H9 (cell line): ENCODE data around the gene MRAP. TPM values are rescaled to one million over a fixed set of nuclear protein-coding genes. Genes with fewer than 3 reads are reported as not detected.

ENCODE experiments used
- DNase-seq: peaks from one replicate; pipeline ENCODE4 v3.0.0-alpha.2; 2017
- H2AFZ ChIP-seq: one replicate; pipeline ENCODE4 v1.6.1; 2013; ENCODE audit warnings: mild to moderate bottlenecking, low read length, control low read depth, moderate library complexity
- H2AK5ac ChIP-seq: 2 replicates; pipeline ENCODE4 v1.6.1; 2013; ENCODE audit warnings: low read length, control low read depth, mixed read lengths; ENCODE audit not compliant: insufficient read length
- H2BK120ac ChIP-seq: one replicate; pipeline ENCODE4 v1.6.1; 2013; ENCODE audit warnings: low read depth, mild to moderate bottlenecking, low read length, control low read depth, inconsistent platforms; ENCODE audit not compliant: poor library complexity, severe bottlenecking
- H2BK12ac ChIP-seq: 2 replicates; pipeline ENCODE4 v1.6.1; 2013; ENCODE audit warnings: low read length, control low read depth, mixed read lengths, low read depth; ENCODE audit not compliant: insufficient read length
- H2BK15ac ChIP-seq: 2 replicates; pipeline ENCODE4 v1.6.1; 2013; ENCODE audit warnings: low read depth, low read length, control low read depth
- H2BK20ac ChIP-seq: one replicate; pipeline ENCODE4 v1.6.1; 2013; ENCODE audit warnings: low read depth, mild to moderate bottlenecking, low read length, control low read depth, inconsistent platforms; ENCODE audit not compliant: poor library complexity, severe bottlenecking
- H2BK5ac ChIP-seq: 2 replicates; pipeline ENCODE4 v1.6.1; 2013; ENCODE audit warnings: low read length, control low read depth, mixed read lengths; ENCODE audit not compliant: insufficient read length
- H3K14ac ChIP-seq: 2 replicates; pipeline ENCODE4 v1.6.1; 2013; ENCODE audit warnings: low read length, control low read depth; ENCODE audit not compliant: insufficient read depth
- H3K18ac ChIP-seq: 2 replicates; pipeline ENCODE4 v1.6.1; 2013; ENCODE audit warnings: low read depth, mild to moderate bottlenecking, mixed read lengths, low read length, control low read depth; ENCODE audit not compliant: insufficient read length
- H3K23ac ChIP-seq: 2 replicates; pipeline ENCODE4 v1.6.1; 2013; ENCODE audit warnings: low read length, control low read depth, mixed read lengths, low read depth; ENCODE audit not compliant: insufficient read length
- H3K23me2 ChIP-seq: 2 replicates; pipeline ENCODE4 v1.6.1; 2013; ENCODE audit warnings: low read depth, mild to moderate bottlenecking, mixed read lengths, low read length, control low read depth; ENCODE audit not compliant: insufficient read length, poor library complexity, severe bottlenecking
- H3K27ac ChIP-seq: 2 replicates; pipeline ENCODE4 v1.5.1; 2013; ENCODE audit warnings: low read length, control low read depth, mixed read lengths, low read depth; ENCODE audit not compliant: insufficient read length
- H3K27me3 ChIP-seq: 2 replicates; pipeline ENCODE4 v1.6.1; 2013; ENCODE audit warnings: low read length, control low read depth, inconsistent platforms; ENCODE audit not compliant: insufficient read depth
- H3K4ac ChIP-seq: 2 replicates; pipeline ENCODE4 v1.6.1; 2013; ENCODE audit warnings: low read depth, mild to moderate bottlenecking, control low read depth, inconsistent platforms, low read length, moderate library complexity
- H3K4me1 ChIP-seq: 2 replicates; pipeline ENCODE4 v1.6.1; 2013; ENCODE audit warnings: low read length, control low read depth, inconsistent platforms; ENCODE audit not compliant: insufficient read depth
- H3K4me2 ChIP-seq: 2 replicates; pipeline ENCODE4 v1.6.1; 2013; ENCODE audit warnings: low read length, control low read depth, mixed read lengths; ENCODE audit not compliant: insufficient read length, insufficient read depth
- H3K56ac ChIP-seq: 2 replicates; pipeline ENCODE4 v1.6.1; 2013; ENCODE audit warnings: low read depth, mild to moderate bottlenecking, mixed read lengths, low read length, control low read depth; ENCODE audit not compliant: insufficient read length
- H3K79me1 ChIP-seq: 2 replicates; pipeline ENCODE4 v1.6.1; 2013; ENCODE audit warnings: low read depth, mild to moderate bottlenecking, moderate library complexity, low read length, control low read depth, inconsistent platforms; ENCODE audit not compliant: insufficient read depth, poor library complexity, severe bottlenecking
- H3K79me2 ChIP-seq: 2 replicates; pipeline ENCODE4 v1.6.1; 2013; ENCODE audit warnings: low read length, control low read depth, inconsistent platforms; ENCODE audit not compliant: insufficient read depth
- H3K9ac ChIP-seq: 2 replicates; pipeline ENCODE4 v1.6.1; 2013; ENCODE audit warnings: low read length, control low read depth, mixed read lengths; ENCODE audit not compliant: insufficient read length; ENCODE audit errors: extremely low read depth
- H3K9me3 ChIP-seq: one replicate; pipeline ENCODE4 v1.6.1; 2013; ENCODE audit warnings: low read depth, low read length, inconsistent platforms; ENCODE audit not compliant: control insufficient read depth
- H3T11ph ChIP-seq: one replicate; pipeline ENCODE4 v1.6.1; 2013; ENCODE audit warnings: mild to moderate bottlenecking, low read length, control low read depth, inconsistent platforms
- H4K20me1 ChIP-seq: one replicate; pipeline ENCODE4 v1.6.1; 2013; ENCODE audit not compliant: control insufficient read depth, insufficient read length, insufficient read depth
- H4K5ac ChIP-seq: 2 replicates; pipeline ENCODE4 v1.6.1; 2013; ENCODE audit warnings: low read depth, mild to moderate bottlenecking, mixed read lengths, low read length, control low read depth; ENCODE audit not compliant: insufficient read length
- H4K8ac ChIP-seq: replicated peaks from 2 replicates; pipeline ENCODE4 v1.6.1; 2013; ENCODE audit warnings: low read length, control low read depth, mixed read lengths, low read depth; ENCODE audit not compliant: insufficient read length
- H4K91ac ChIP-seq: 2 replicates; pipeline ENCODE4 v1.6.1; 2013; ENCODE audit warnings: low read depth, mild to moderate bottlenecking, moderate library complexity, mixed read lengths, low read length, control low read depth; ENCODE audit not compliant: insufficient read length
- H3K27ac Mint-ChIP-seq, 3 experiments: 2 replicates in 2 of 3; 3 replicates in 1 of 3; pipeline ENCODE4 v1.8.0; 2020 to 2021; ENCODE audit warnings: mixed read lengths in 3 of 3, mild to moderate bottlenecking in 1 of 3, moderate library complexity in 1 of 3
- H3K27me3 Mint-ChIP-seq: 2 replicates; pipeline ENCODE4 v1.8.0; 2021; ENCODE audit warnings: low read depth, mild to moderate bottlenecking, moderate library complexity, mixed read lengths
- H3K36me3 Mint-ChIP-seq, 3 experiments: 2 replicates in 2 of 3; 3 replicates in 1 of 3; pipeline ENCODE4 v1.8.0; 2020 to 2021; ENCODE audit warnings: low read depth in 3 of 3, mixed read lengths in 3 of 3; ENCODE audit not compliant: insufficient read depth in 1 of 3
- H3K4me1 Mint-ChIP-seq, 2 experiments: 2 replicates each; pipeline ENCODE4 v1.8.0; 2020; ENCODE audit warnings: mixed read lengths in 2 of 2
- H3K4me3 Mint-ChIP-seq, 2 experiments: 2 replicates in 1 of 2; 3 replicates in 1 of 2; pipeline ENCODE4 v1.8.0; 2020 to 2021; ENCODE audit warnings: mild to moderate bottlenecking in 2 of 2, mixed read lengths in 2 of 2, moderate library complexity in 1 of 2
- H3K9me3 Mint-ChIP-seq, 2 experiments: 2 replicates in 1 of 2; 3 replicates in 1 of 2; pipeline ENCODE4 v1.8.0; 2020; ENCODE audit warnings: mild to moderate bottlenecking in 2 of 2, mixed read lengths in 2 of 2, moderate library complexity in 1 of 2
- CTCF ChIP-seq: fragments of 200-600 bp; sonication (generic); conservative IDR thresholded peaks from 3 replicates; pipeline ENCODE4 v1.8.0; 2021; ENCODE audit warnings: antibody characterized with exemption, mild to moderate bottlenecking
- WGBS: extraction: QIAGEN DNeasy Blood & Tissue Kit; methylation state at CpG from one replicate; pipeline ENCODE4 v1.1.7; 2013; ENCODE audit warnings: missing lambda C conversion rate, low lambda C conversion rate, mixed read lengths; ENCODE audit not compliant: insufficient read length; ENCODE audit errors: extremely low coverage; 5-methylcytosine and 5-hydroxymethylcytosine counted together
- total RNA-seq: library from RNA; stranded (reverse); gene quantifications from 2 replicates; pipeline ENCODE4 v1.2.1, GENCODE V29; 2021

MRAP gene
- total RNA-seq, 1 experiment from 2014 or later: not detected

- H3K79me2 ChIP-seq: no peaks in the 10 kb centered on the region
Observed at GRCh38 chr21:32319012-32319411, 20.4 kb downstream of the MRAP start.

More at GRCh38 chr21:32319012-32319411, 20.4 kb downstream of the MRAP start:
- H3K23me2 ChIP-seq: no peaks in the 10 kb centered on the region
- H2BK5ac ChIP-seq: no peak overlapping the region
- no peak overlapping the region for H3K4ac ChIP-seq
- Mint-ChIP-seq H3K27me3 (no peaks in the 10 kb centered on the region), H3K4me3 (no peak overlapping the region), H3K4me1 (no peaks in the 10 kb centered on the region), H3K9me3 (no peaks in the 10 kb centered on the region), H3K36me3 (peaks cover 36 to 94% (median 82%) of the 10 kb centered on the region in 3 experiments), H3K27ac (no peak overlapping the region)
- no peak overlapping the region for H2BK20ac ChIP-seq
- WGBS: no CpG with 5 or more reads among the region's 7 CpGs
- no peak overlapping the region for H2BK12ac ChIP-seq
- H3K4me2 ChIP-seq: no peak overlapping the region
- no peak for TF ChIP-seq CTCF
- H3K9me3 ChIP-seq: no peaks in the 10 kb centered on the region
- H4K5ac ChIP-seq: no peak overlapping the region
- H2BK120ac ChIP-seq: no peak overlapping the region
- H3K27me3 ChIP-seq: no peaks in the 10 kb centered on the region
- no peak overlapping the region for H4K91ac ChIP-seq
- H3K4me1 ChIP-seq: no peaks in the 10 kb centered on the region
- H4K8ac ChIP-seq: no peak overlapping the region
- H3T11ph ChIP-seq: no peak overlapping the region
- DNase-seq: no peak
- H3K18ac ChIP-seq: no peak overlapping the region
- no peak overlapping the region for H2AK5ac ChIP-seq
- H3K14ac ChIP-seq: no peak overlapping the region
- no peak overlapping the region for H3K23ac ChIP-seq
- no peaks in the 10 kb centered on the region for H3K79me1 ChIP-seq
- no peak overlapping the region for H3K27ac ChIP-seq
- no peaks in the 10 kb centered on the region for H4K20me1 ChIP-seq
- no peak overlapping the region for H2BK15ac ChIP-seq
- no peak overlapping the region for H3K9ac ChIP-seq
- no peak overlapping the region for H3K56ac ChIP-seq
- no peak overlapping the region for H2AFZ ChIP-seq
